ENCODE data around the gene UST.

GRCh38 chr6:148854096-148854495 lies 107.3 kb downstream of the UST start:
- TF ChIP-seq SMAD2 (IDR thresholded peaks at IDR 0.05; ENCODE audit: low read depth, low read length), result no peak
- no peak for TF ChIP-seq POLR2AphosphoS5 (IDR thresholded peaks at IDR 0.05; ENCODE audit: control insufficient read depth, insufficient read depth, low read depth, low read length)
- no peak for TF ChIP-seq CHD2 (IDR thresholded peaks at IDR 0.05; ENCODE audit: low read depth, low read length)
- TF ChIP-seq BDP1 (IDR thresholded peaks at IDR 0.05; ENCODE audit: insufficient read depth, insufficient read length), result no peak
